Fibroblast of lung (primary cell): ENCODE measurements around the gene PRPF31. TPM values are rescaled to one million over a fixed set of nuclear protein-coding genes. Genes with fewer than 3 reads are reported as not detected.
A peak's percentile ranks its signal among the peaks of the same experiment; 100 is the strongest.
"Not testable (repeated sequence)": the region's sequence is repeated elsewhere in the genome, so short reads cannot be mapped to it uniquely, and the experiment has no call there.

Source experiments
- DNase-seq, 2 donors: peaks; one replicate each; pipeline versions ENCODE4 v3.0.0 to v3.0.0-alpha.2; 2010; ENCODE audit warnings: low read depth in 2 of 2
- H2AFZ ChIP-seq: 2 replicates; pipeline ENCODE4 v1.5.1; 2012; ENCODE audit warnings: low read length, control low read depth, inconsistent platforms
- H3K27ac ChIP-seq: 2 replicates; pipeline ENCODE4 v1.5.1; 2011; ENCODE audit warnings: low read length, control low read depth; ENCODE audit not compliant: insufficient read depth
- H3K27me3 ChIP-seq: 2 replicates; pipeline ENCODE4 v1.5.1; 2011; ENCODE audit warnings: mild to moderate bottlenecking, low read length; ENCODE audit not compliant: control insufficient read depth, insufficient read depth
- H3K36me3 ChIP-seq: 2 replicates; pipeline ENCODE4 v1.5.1; 2011; ENCODE audit warnings: low read length; ENCODE audit not compliant: control insufficient read depth, insufficient read depth
- H3K4me1 ChIP-seq: 2 replicates; pipeline ENCODE4 v1.5.1; 2011; ENCODE audit warnings: low read length; ENCODE audit not compliant: control insufficient read depth, insufficient read depth; ENCODE audit errors: extremely low read depth
- H3K4me2 ChIP-seq: 2 replicates; pipeline ENCODE4 v1.5.1; 2011; ENCODE audit warnings: low read length, control low read depth; ENCODE audit not compliant: insufficient read depth; ENCODE audit errors: extremely low read depth
- H3K4me3 ChIP-seq, 4 experiments: fragments of 200-600 bp in 1 of 4; sonication (generic) in 1 of 4; replicated peaks in 1 of 4; 2 replicates each; pipeline ENCODE4 v1.5.1; 2011 to 2016; ENCODE audit warnings: low read length in 4 of 4, low read depth in 3 of 4, mild to moderate bottlenecking in 3 of 4, control low read depth in 2 of 4, inconsistent platforms in 1 of 4, mixed read lengths in 1 of 4; ENCODE audit not compliant: insufficient read depth in 1 of 4; ENCODE audit errors: control extremely low read depth in 1 of 4
- H3K79me2 ChIP-seq: 2 replicates; pipeline ENCODE4 v1.5.1; 2012; ENCODE audit warnings: mild to moderate bottlenecking, low read length, inconsistent platforms; ENCODE audit not compliant: control insufficient read depth, insufficient read depth
- H3K9ac ChIP-seq: 2 replicates; pipeline ENCODE4 v1.5.1; 2011; ENCODE audit warnings: mild to moderate bottlenecking, low read length, control low read depth; ENCODE audit not compliant: insufficient read depth
- H3K9me3 ChIP-seq: 2 replicates; pipeline ENCODE4 v1.5.1; 2012; ENCODE audit warnings: low read depth, low read length; ENCODE audit not compliant: control insufficient read depth, insufficient read depth
- H4K20me1 ChIP-seq: 2 replicates; pipeline ENCODE4 v1.5.1; 2011; ENCODE audit warnings: low read length; ENCODE audit not compliant: control insufficient read depth, insufficient read depth; ENCODE audit errors: extremely low read depth
- EZH2 ChIP-seq: IDR thresholded peaks from 2 replicates; pipeline ENCODE4 v1.5.1; 2012; ENCODE audit warnings: low read length, control low read depth, mild to moderate bottlenecking; ENCODE audit errors: missing control alignments
- polyA plus RNA-seq, 2 donors: library from polyadenylated mRNA; depleted of rRNA in 1 of 2; stranded (reverse) in 1 of 2; unstranded in 1 of 2; fragments of >200 nt; gene quantifications; 2 replicates each; pipeline ENCODE4 v1.2.1, GENCODE V29; 2011 to 2012; ENCODE audit warnings: missing spikeins in 1 of 2
- total RNA-seq: library from RNA; depleted of rRNA; stranded (reverse); fragments of >200 nt; gene quantifications from 2 replicates; pipeline ENCODE4 v1.2.1, GENCODE V29; 2014
- TF ChIP-seq, protein P1 (sequence below), 2 donors: IDR thresholded peaks in 1 of 2; conservative IDR thresholded peaks in 1 of 2; 1 replicate in 1 of 2; 2 replicates in 1 of 2; pipeline ENCODE4 v1.5.1; 2011 to 2012; ENCODE audit warnings: low read length in 2 of 2, control low read depth in 1 of 2, inconsistent platforms in 1 of 2, low read depth in 1 of 2, mild to moderate bottlenecking in 1 of 2

Gene PRPF31
- total and polyA plus RNA-seq, 2 donors (not counting 1 experiment from before 2014, with no cell fraction given) = 45.2 to 48.7 TPM

DNA sequence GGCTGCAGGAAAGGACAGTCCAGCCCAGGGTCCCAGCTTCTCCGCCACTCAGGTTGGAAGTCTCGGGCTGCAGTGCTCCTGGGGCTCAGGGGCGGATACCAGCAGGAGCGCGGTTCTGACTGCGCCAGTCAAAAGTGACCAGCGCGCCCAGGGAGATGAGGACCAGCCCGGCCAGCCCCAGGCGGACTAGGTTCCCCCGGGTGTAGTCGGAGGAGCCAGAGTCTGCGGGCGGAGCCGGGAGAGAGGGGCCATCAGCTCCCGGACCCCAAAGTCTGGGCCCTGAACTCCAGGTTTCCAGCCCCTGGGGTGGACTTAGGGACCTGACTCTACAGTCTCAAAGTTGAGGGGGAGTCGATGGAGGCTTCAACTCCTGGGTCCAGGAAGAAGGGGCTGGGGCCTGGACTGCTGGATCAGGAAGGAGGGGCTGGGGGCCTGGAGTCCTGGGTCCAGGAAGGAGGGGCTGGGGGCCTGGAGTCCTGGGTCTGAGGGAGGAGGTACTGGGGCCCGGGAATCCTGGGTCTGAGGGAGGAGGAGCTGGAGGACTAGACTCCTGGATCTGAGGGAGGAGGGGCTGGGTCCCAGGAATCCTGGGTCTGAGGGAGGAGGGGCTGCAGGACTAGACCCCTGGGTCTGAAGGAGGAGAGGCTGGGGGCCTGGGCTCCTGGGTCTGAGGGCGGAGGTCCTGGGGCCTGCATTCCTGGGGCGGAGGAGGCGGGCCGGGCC, 20.3 kb upstream of the PRPF31 start:
- H3K9ac ChIP-seq = no peak overlapping the region

DNA sequence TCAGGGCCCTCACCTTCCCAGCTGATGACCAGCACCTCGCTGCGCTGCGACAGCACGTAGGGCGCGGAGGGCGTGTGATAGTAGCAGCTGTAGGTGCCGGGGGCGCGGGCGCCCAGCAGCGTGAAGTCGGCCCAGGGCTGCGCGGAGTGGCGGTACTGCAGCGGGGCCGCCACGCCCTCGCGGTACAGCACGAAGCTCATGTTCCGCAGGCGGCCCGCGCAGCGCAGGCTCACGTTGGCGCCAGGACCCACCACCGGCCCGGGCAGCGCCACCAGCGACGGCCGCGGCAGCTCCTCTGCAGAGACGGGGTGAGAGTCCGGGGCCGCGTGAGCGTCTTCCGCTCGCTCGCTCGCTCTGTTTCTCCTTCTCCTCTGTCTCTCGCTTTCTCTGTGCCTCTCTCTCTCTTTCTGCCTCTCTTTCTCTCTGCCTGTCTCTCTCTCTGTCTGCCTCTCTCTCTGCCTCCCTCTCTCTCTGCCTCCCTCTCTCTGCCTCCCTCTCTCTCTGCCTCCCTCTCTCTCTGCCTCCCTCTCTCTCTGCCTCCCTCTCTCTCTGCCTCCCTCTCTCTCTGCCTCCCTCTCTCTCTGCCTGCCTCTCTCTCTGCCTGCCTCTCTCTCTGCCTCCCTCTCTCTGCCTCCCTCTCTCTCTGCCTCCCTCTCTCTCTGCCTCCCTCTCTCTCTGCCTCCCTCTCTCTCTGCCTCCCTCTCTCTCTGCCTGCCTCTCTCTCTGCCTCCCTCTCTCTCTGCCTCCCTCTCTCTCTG, 19.5 kb upstream of the PRPF31 start:
- Histone ChIP-seq H3K4me2 (peak overlapping the region; percentile 68), H2AFZ (peak overlapping the region; percentile 57), H3K4me3 (peak overlapping the region in 2 of 4 experiments; percentile 17 to 51)
- H3K36me3 ChIP-seq, H3K27me3 ChIP-seq, H3K79me2 ChIP-seq, H4K20me1 ChIP-seq, H3K9me3 ChIP-seq, H3K4me1 ChIP-seq, H3K27ac ChIP-seq, H3K9ac ChIP-seq: not testable (repeated sequence)
- peak; percentile 43 to 65 for DNase-seq

More for the DNA sequence above, 20.3 kb upstream of the PRPF31 start:
- Histone ChIP-seq H3K4me3 (peak overlapping the region in 2 of 4 experiments; percentile 17 to 51), H3K4me2 (peak overlapping the region; percentile 68), H3K27ac (no peak overlapping the region), H3K79me2 (no peaks in the 10 kb centered on the region), H3K9me3 (no peaks in the 10 kb centered on the region), H3K36me3 (no peaks in the 10 kb centered on the region), H4K20me1 (no peaks in the 10 kb centered on the region), H3K27me3 (no peaks in the 10 kb centered on the region), H3K4me1 (peaks cover 2% of the 10 kb centered on the region), H2AFZ (no peak overlapping the region)
- TF ChIP-seq, protein P1, sequence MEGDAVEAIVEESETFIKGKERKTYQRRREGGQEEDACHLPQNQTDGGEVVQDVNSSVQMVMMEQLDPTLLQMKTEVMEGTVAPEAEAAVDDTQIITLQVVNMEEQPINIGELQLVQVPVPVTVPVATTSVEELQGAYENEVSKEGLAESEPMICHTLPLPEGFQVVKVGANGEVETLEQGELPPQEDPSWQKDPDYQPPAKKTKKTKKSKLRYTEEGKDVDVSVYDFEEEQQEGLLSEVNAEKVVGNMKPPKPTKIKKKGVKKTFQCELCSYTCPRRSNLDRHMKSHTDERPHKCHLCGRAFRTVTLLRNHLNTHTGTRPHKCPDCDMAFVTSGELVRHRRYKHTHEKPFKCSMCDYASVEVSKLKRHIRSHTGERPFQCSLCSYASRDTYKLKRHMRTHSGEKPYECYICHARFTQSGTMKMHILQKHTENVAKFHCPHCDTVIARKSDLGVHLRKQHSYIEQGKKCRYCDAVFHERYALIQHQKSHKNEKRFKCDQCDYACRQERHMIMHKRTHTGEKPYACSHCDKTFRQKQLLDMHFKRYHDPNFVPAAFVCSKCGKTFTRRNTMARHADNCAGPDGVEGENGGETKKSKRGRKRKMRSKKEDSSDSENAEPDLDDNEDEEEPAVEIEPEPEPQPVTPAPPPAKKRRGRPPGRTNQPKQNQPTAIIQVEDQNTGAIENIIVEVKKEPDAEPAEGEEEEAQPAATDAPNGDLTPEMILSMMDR (conservative IDR thresholded peaks at IDR 0.05 in 1 of 2, IDR thresholded peaks at IDR 0.05 in 1 of 2; ENCODE audit: low read depth in 1 of 2, low read length in 2 of 2) = no peak
- TF ChIP-seq EZH2 = no peak
- no peak for DNase-seq

DNA sequence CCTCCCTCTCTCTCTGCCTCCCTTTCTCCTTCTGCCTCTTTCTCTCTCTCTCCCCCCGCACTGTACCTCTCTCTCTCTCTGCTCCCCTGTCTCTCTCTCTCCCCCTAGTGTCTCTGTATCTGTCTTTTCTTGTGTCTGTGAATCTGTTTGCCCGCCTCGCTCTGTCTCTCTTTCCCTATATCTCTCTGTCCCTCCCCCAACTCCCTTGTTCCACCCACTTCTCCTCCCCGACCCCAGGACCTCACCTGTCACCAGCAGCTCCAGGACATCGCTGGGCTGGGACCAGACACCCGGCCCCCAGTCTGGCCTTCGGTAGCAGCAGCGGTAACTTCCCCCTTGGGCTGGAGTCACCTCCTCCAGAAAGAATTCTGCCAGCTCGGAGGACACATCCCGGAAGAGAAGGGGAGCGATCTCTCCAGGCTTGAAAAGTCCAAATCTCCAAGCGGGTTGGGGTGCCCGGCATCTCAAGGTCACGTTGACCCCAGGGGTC, 18.9 kb upstream of the PRPF31 start:
- Histone ChIP-seq H3K79me2 (no peaks in the 10 kb centered on the region), H3K4me3 (peak overlapping the region in 2 of 4 experiments; percentile 9 to 51), H3K4me1 (peaks cover 2% of the 10 kb centered on the region), H3K9me3 (no peaks in the 10 kb centered on the region), H3K4me2 (peak overlapping the region; percentile 54), H4K20me1 (no peaks in the 10 kb centered on the region), H3K27ac (no peak overlapping the region), H2AFZ (peak overlapping the region; percentile 50), H3K9ac (no peak overlapping the region), H3K36me3 (no peaks in the 10 kb centered on the region), H3K27me3 (no peaks in the 10 kb centered on the region)
- no peak for TF ChIP-seq EZH2
- TF ChIP-seq, protein P1 (conservative IDR thresholded peaks at IDR 0.05 in 1 of 2, IDR thresholded peaks at IDR 0.05 in 1 of 2; ENCODE audit: low read depth in 1 of 2, low read length in 2 of 2) = peak; percentile 34 to 45
- peak; percentile 41 to 45 for DNase-seq
